CD4-positive, alpha-beta T cell treated with Interleukin-17A for 4 hours (primary cell): ENCODE measurements around the gene UCKL1.
"Not testable (repeated sequence)": the region's sequence is repeated elsewhere in the genome, so short reads cannot be mapped to it uniquely, and the experiment has no call there.

Experiments
- DNase-seq: peaks from one replicate; pipeline ENCODE4 v3.0.0-alpha.2; 2020; ENCODE audit warnings: mixed read lengths

The UCKL1 gene

GRCh38 chr20:63917811-63918210 is 38.4 kb downstream of the UCKL1 start:
- no peak for DNase-seq

GRCh38 chr20:63916371-63916939 is 39.8 kb downstream of the UCKL1 start:
- not testable (repeated sequence) for DNase-seq

DNA sequence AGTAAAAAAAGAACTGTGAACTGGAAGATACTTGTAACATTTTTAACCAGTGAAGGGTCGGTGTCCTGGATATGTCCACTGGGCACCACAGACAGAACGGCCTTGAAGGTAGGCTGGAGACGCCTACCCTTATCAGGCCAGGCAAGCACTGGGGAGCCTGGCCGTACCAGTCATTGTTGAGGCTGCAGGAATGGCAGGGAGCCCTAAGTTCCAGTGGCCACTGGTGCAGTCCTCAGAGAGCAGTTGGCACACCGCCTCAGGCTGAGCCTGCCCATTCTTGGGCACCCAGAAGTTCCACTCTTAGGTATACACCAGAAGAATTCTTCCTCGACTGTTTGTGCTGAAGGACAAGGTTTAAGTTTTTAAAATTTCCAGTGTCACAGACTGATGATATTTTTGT is 40.7 kb downstream of the UCKL1 start:
- DNase-seq, result no peak

GRCh38 chr20:63913768-63914167 is 42.4 kb downstream of the UCKL1 start:
- no peak for DNase-seq

GRCh38 chr20:63911176-63911575 is 45.0 kb downstream of the UCKL1 start:
- DNase-seq, result peak; percentile 31

DNA sequence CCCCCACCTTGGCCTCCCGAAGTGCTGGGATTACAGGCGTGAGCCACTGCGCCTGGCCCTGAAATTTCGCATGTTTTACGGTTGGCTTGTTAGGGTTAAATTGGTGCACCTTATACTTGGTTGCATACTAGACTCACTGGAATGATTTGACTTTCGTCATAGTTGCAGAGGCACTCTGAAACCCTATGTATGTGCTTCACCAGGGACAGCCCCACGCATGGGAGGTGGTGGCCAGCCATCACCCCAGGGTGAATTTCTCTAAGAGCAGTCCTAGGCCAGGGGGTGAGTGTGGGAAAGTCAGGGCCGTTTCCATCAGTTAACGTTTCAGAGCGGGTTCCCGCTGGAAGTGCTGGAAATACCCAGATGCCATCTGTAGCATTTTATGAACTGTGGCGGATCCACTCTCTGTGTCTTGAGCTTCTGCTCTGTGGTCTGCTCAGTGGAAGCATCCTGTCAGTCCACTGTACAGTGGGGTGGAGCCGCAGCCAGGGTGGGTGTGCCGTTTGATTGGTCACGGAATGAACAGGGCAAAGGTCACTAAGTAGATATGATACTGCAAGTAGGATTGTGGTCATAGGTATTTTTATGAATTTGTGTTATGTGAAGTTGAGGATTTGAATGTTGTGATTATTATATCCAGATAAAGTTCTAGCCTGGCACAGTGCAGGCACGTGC is 48.1 kb downstream of the UCKL1 start:
- DNase-seq, result no peak

DNA sequence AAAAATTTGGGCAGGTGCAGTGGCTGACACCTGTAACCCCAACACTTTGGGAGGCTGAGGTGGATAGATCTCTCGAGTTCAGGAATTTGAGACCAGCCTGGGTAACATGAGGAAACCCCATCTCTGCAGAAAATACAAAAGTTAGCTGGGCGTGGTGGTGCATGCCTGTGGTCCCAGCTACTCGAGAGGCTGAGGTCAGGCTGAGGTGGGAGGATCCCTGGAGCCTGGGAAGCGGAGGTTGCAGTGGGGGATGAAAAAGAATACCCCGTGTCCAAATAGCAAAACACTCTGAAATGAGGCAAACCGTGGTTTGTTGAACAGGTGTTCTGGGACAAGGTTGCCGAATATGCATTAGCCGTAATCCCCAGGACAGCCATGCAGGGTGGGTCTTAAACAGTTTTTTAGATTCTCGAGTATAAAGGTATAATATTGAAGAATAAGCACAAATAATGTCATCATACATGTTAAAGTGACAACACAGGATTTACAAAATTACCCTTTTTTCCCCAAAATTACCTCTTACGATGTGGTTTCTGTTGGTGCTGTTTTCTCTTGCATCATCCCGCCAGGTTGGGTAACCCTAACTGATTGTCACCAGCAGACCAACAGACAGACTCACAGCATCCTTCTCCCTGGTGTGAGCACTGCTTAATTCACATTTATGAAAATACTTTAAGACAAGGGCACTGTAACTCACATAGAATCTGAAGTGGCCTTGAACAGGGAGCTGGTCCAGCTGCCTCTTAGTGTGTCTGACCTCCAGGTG is 52.2 kb downstream of the UCKL1 start:
- DNase-seq, result no peak

- no peak for DNase-seq
Observed at GRCh38 chr20:63900413-63900812, 55.8 kb downstream of the UCKL1 start.

DNA sequence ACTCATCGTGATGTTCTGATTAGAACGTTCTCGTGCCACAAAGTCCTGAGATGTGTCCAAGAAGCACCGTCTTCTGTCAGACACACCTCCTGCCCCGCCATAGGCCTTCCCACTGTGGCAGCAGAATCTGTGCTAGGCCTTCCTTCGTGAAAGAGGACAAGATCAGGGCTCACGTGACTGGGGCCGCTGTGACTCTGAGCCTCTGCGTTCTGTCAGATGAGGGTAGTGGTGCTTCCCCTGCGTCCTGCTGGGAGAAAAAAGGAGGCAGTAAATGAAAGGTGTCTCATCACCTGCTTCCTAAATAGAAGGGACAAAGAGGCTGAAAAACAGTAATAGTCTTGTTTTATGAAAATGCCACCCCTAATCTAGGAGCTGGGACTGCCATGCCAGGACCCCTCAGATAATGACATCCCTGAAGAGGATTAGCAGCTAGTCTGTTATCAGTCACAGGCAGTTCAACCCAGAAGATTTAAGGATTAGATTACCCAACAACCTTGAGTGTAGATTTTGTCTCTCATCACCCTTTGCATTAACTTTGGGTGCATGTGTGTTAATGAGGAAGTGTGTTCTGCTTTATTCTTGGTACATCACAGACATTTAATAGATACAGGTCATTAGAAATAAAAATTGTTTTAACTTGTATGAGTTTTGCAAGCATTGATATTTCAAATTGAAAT is 57.2 kb downstream of the UCKL1 start:
- peak; percentile 40 for DNase-seq

DNA sequence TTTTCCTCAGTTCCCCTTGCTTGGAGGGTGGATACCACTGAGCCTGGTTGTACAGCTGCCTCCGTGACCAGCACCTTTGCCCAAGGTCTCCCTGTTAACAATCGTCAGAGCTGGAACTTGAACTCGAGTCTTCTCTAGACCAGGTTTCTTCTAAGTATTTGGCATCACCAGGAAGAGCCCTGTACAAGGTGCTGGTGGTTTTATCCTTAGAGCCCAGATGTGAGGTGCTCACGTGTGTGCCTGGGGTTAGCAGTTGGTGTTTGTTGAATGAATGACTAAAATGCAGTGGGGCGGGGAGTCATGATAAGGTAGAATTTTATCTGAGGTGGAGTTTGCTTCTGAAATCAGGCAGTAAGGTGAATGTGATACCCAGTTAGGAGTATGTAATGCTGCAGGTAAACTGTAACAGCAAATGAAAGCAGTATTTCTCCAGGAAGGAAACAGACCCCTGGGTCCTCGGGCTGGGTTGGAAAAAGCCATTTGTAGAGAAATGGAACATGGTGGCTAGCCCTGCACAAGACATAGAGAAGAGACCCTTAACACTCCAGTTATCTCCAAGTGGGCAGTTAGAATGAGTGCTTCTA is 58.1 kb downstream of the UCKL1 start:
- no peak for DNase-seq

DNA sequence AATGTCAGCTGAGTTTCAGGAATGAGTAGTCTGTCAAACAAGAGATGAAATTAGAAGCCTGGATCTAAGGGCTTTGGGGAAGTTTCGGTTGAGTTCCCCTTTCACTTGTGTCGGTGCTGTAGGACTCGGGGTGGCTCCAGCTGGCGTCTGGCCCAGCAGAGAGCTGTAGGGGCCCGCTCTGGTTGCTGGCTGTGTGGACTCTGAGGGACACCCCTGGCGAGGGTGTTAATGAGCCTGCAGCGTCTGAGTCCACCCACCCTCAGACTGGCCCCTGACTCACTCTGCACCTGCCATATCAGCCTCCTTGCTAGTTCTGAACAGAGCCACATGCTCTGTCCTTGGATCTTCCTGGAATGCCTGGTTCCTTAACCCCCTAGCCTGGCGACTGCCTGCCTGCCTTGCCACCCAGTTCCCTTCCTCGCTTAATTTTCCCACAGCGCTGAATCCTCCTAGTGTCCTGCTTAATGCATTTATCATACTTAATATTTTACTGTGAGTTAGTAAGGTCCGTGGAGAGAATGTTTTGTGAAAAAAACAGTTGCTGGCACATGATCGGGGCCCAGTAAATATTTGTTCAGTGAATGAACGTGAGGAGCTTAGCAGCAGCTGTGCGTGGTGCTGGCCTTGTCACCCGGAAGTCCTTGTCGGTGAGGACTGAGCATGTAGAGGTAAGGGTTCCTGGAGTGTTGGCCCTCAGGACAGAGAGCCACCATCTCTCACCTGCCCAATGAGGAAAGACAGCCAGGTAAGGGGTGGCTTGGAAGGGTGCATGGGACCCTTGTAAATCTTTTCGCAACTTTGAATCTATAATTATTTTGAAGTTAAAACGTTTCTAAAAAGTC is 59.7 kb downstream of the UCKL1 start:
- peak; percentile 38 for DNase-seq

DNA sequence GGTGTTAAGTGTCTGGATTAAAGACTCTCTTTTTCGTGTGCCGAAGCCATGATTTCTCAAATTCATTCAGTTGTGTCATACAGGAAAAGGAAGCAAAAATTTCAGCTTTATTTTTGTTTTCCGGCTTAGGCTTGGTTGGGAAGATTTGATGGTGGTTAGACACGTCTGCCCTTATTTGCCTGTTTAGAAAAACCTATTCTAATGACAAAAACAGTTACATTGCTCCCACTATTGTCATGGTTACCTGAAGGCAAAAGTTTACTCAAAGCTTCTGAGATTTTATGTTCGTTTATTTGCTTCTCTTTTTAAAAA is 60.3 kb downstream of the UCKL1 start:
- no peak for DNase-seq

- DNase-seq, result no peak
Observed at GRCh38 chr20:63895202-63895951, 60.8 kb downstream of the UCKL1 start.

- peak; percentile 98 for DNase-seq
Observed at GRCh38 chr20:63894358-63895201, 61.6 kb downstream of the UCKL1 start, which contains the start of gene DNAJC5. Gene DNAJC5, plus strand, starts transcription at chr20:63895126. Its CDS starts 33,220 bp downstream, at chr20:63928346.

DNA sequence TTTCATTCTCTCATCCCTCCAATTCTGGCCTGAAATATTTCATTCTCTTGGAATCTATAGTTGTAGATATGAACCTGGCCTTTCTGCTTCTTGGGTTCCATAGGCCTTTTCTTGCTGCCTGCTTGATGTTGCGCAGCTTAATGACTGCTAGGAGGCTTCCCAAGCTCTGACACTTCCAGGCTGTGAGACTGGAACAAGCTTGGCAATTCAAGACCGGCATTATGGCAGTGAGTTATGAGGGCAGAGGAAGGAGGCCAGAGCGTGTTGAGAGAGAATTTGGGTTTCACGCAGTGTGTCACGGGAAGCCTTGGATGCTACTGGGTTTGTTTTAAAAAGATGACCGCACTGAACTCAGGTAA is 62.2 kb downstream of the UCKL1 start:
- no peak for DNase-seq

DNA sequence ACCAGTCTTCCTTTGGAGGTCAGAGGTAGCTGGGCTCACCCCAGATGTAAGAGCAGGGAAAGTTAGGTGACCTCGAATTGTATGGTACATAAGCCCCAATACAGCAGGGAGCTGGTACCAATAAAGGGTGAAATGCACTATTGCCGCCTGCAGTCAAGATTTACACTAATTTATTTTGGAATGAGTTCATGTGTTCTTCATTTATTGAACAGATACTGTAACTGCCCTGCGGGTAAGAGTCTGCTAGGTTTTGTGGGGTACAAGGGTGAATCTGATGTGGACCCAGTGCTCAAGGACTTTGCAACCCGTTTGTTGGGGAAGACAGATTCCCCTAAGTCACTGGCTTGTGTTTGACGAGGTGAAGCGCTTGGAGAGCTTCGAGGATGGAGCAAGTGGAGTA is 63.8 kb downstream of the UCKL1 start:
- DNase-seq, result no peak

GRCh38 chr20:63891061-63892002 is 64.9 kb downstream of the UCKL1 start:
- DNase-seq, result no peak

DNA sequence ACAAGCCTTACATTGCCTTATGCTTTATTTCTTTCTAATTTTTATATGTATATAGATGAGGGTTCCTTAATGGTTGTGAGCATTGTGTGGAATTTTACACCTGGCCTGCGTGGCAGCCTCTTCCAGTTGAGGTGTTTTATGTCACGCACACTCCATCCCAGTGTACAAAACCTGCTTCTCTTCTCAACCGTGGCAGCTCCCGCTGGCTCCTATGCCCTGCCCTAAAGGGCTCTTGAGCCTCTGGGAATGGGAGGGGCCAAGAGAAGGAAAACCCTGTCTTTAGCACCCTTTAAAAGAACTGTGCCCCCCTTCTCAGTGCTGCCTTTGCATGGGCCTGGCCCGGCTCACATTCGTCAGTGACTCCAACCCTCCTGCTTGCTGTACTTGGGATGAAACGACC is 65.6 kb downstream of the UCKL1 start:
- DNase-seq, result no peak

GRCh38 chr20:63890201-63890576 is 66.0 kb downstream of the UCKL1 start:
- no peak for DNase-seq
